Mononuclear cell (primary cell): ENCODE data around the gene SBF1. TPM values are rescaled to one million over a fixed set of nuclear protein-coding genes. Genes with fewer than 3 reads are reported as not detected.
A peak's percentile ranks its signal among the peaks of the same experiment; 100 is the strongest.
"Not testable (repeated sequence)": the region's sequence is repeated elsewhere in the genome, so short reads cannot be mapped to it uniquely, and the experiment has no call there.

Experiments used
- H3K27me3 ChIP-seq: 2 replicates; pipeline ENCODE4 v1.6.0; 2011; ENCODE audit warnings: low read length, control low read depth; ENCODE audit not compliant: insufficient read depth
- H3K4me1 ChIP-seq: 2 replicates; pipeline ENCODE4 v1.5.1; 2011; ENCODE audit warnings: mild to moderate bottlenecking, low read length, control low read depth; ENCODE audit not compliant: insufficient read depth
- H3K4me3 ChIP-seq: 2 replicates; pipeline ENCODE4 v1.5.1; 2011; ENCODE audit warnings: mild to moderate bottlenecking, low read length, moderate library complexity
- H3K9me3 ChIP-seq: 2 replicates; pipeline ENCODE4 v1.5.1; 2011; ENCODE audit warnings: low read depth, mild to moderate bottlenecking, control low read depth, low read length
- total RNA-seq: library from RNA; depleted of rRNA; stranded (reverse); fragments of >200 nt; gene quantifications from one replicate; pipeline ENCODE4 v1.2.3, GENCODE V29; 2012

Gene SBF1
- 63.4 TPM for total RNA-seq

GRCh38 chr22:50474710-50475651, at the start of gene SBF1:
TSS of gene SBF1 (minus strand) at chr22:50475035. CDS start at chr22:50474840, 195 bp downstream.
- Histone ChIP-seq H3K4me1 (peaks cover 48% of the 10 kb centered on the region), H3K4me3 (peak within 1 kb of the TSS; percentile 55), H3K9me3 (no peaks in the 10 kb centered on the region), H3K27me3 (peaks cover 3% of the 10 kb centered on the region)

- Histone ChIP-seq H3K27me3 (no peaks in the 10 kb centered on the region), H3K4me1 (peaks cover 43% of the 10 kb centered on the region), H3K9me3 (no peaks in the 10 kb centered on the region), H3K4me3 (peak overlapping the region; percentile 94)
Observed at GRCh38 chr22:50523806-50524675, 49.2 kb upstream of the SBF1 start.

GRCh38 chr22:50523458-50523805, 48.6 kb upstream of the SBF1 start:
- Histone ChIP-seq H3K4me3 (no peak overlapping the region), H3K9me3 (no peaks in the 10 kb centered on the region), H3K4me1 (peaks cover 38% of the 10 kb centered on the region), H3K27me3 (no peaks in the 10 kb centered on the region)

GRCh38 chr22:50522806-50523438, 48.1 kb upstream of the SBF1 start:
- H3K9me3 ChIP-seq: no peaks in the 10 kb centered on the region
- no peak overlapping the region for H3K4me3 ChIP-seq
- peaks cover 33% of the 10 kb centered on the region for H3K4me1 ChIP-seq
- H3K27me3 ChIP-seq: no peaks in the 10 kb centered on the region

- no peaks in the 10 kb centered on the region for H3K27me3 ChIP-seq
- H3K4me1 ChIP-seq: peaks cover 27% of the 10 kb centered on the region
- no peaks in the 10 kb centered on the region for H3K9me3 ChIP-seq
- no peak overlapping the region for H3K4me3 ChIP-seq
Observed at GRCh38 chr22:50522208-50522805, 47.5 kb upstream of the SBF1 start.

GRCh38 chr22:50521710-50522109, 46.9 kb upstream of the SBF1 start:
- no peak overlapping the region for H3K4me3 ChIP-seq
- peaks cover 21% of the 10 kb centered on the region for H3K4me1 ChIP-seq
- no peaks in the 10 kb centered on the region for H3K9me3 ChIP-seq
- no peaks in the 10 kb centered on the region for H3K27me3 ChIP-seq

GRCh38 chr22:50520826-50521453, 46.1 kb upstream of the SBF1 start:
- Histone ChIP-seq H3K4me3 (no peak overlapping the region), H3K4me1 (peaks cover 18% of the 10 kb centered on the region), H3K9me3 (no peaks in the 10 kb centered on the region), H3K27me3 (no peaks in the 10 kb centered on the region)

- not testable (repeated sequence) for H3K9me3 ChIP-seq, H3K27me3 ChIP-seq, H3K4me3 ChIP-seq
- peaks cover 16% of the 10 kb centered on the region for H3K4me1 ChIP-seq
Observed at GRCh38 chr22:50520184-50520583, 45.3 kb upstream of the SBF1 start.

- no peaks in the 10 kb centered on the region for H3K9me3 ChIP-seq
- H3K4me3 ChIP-seq: no peak overlapping the region
- peaks cover 6% of the 10 kb centered on the region for H3K4me1 ChIP-seq
- H3K27me3 ChIP-seq: no peaks in the 10 kb centered on the region
Observed at GRCh38 chr22:50519151-50519550, 44.3 kb upstream of the SBF1 start.

GRCh38 chr22:50518606-50519005, 43.8 kb upstream of the SBF1 start:
- no peaks in the 10 kb centered on the region for H3K9me3 ChIP-seq
- no peak overlapping the region for H3K4me3 ChIP-seq
- peaks cover under 1% of the 10 kb centered on the region for H3K4me1 ChIP-seq
- no peaks in the 10 kb centered on the region for H3K27me3 ChIP-seq

- no peaks in the 10 kb centered on the region for H3K9me3 ChIP-seq
- H3K4me1 ChIP-seq: no peaks in the 10 kb centered on the region
- H3K4me3 ChIP-seq: no peak overlapping the region
- no peaks in the 10 kb centered on the region for H3K27me3 ChIP-seq
Observed at GRCh38 chr22:50517495-50518260, 42.8 kb upstream of the SBF1 start.

- no peaks in the 10 kb centered on the region for H3K27me3 ChIP-seq
Observed at GRCh38 chr22:50516891-50517290, 42.1 kb upstream of the SBF1 start.

GRCh38 chr22:50516068-50516467, 41.2 kb upstream of the SBF1 start:
- Histone ChIP-seq H3K9me3 (no peaks in the 10 kb centered on the region), H3K4me3 (no peak overlapping the region), H3K27me3 (no peaks in the 10 kb centered on the region), H3K4me1 (no peaks in the 10 kb centered on the region)

More at GRCh38 chr22:50516891-50517290, 42.1 kb upstream of the SBF1 start:
- no peak overlapping the region for H3K4me3 ChIP-seq
- H3K4me1 ChIP-seq: no peaks in the 10 kb centered on the region
- H3K9me3 ChIP-seq: no peaks in the 10 kb centered on the region

- Histone ChIP-seq H3K27me3 (no peaks in the 10 kb centered on the region), H3K4me3 (no peak overlapping the region), H3K9me3 (no peaks in the 10 kb centered on the region), H3K4me1 (peaks cover 13% of the 10 kb centered on the region)
Observed at GRCh38 chr22:50513175-50513574, 38.3 kb upstream of the SBF1 start.
